Pancreas (tissue), 10 donors: ENCODE results near the gene BORCS5. TPM values are rescaled to one million over a fixed set of nuclear protein-coding genes. Genes with fewer than 3 reads are reported as not detected.
"Not testable (repeated sequence)": the region's sequence is repeated elsewhere in the genome, so short reads cannot be mapped to it uniquely, and the experiment has no call there.

Experiments used
- ATAC-seq, 4 donors: fragments of 200-7000 bp; cut with Tn5 transposase; one replicate each; pipeline versions ENCODE4 v1.8.0 to v1.9.1; 2020; ENCODE audit warnings: mild to moderate bottlenecking in 4 of 4, moderate library complexity in 4 of 4
- DNase-seq, 6 donors: peaks; one replicate each; pipeline ENCODE4 v3.0.0-alpha.2; 2020
- FAIRE-seq: peaks from 2 replicates; lab custom pipeline; 2012; peaks lifted over from hg19 to GRCh38; lab: Jason Lieb, UNC
- H3K27ac ChIP-seq, 4 donors: fragments of 200-600 bp; sonication (generic); 1 replicate in 3 of 4; 2 replicates in 1 of 4; pipeline versions ENCODE4 v1.5.0 to v1.8.0; 2020
- H3K27me3 ChIP-seq, 4 donors: fragments of 200-600 bp; one replicate each; pipeline ENCODE4 v1.8.0; 2021
- H3K36me3 ChIP-seq, 3 donors: fragments of 200-600 bp; sonication (generic) in 1 of 3; one replicate each; pipeline versions ENCODE4 v1.5.0 to v1.8.0; 2020 to 2021
- H3K4me1 ChIP-seq, 3 donors: fragments of 200-600 bp; one replicate each; pipeline ENCODE4 v1.8.0; 2021
- H3K4me3 ChIP-seq, 4 donors: fragments of 200-600 bp; sonication (generic) in 2 of 4; one replicate each; pipeline versions ENCODE4 v1.5.0 to v1.8.0; 2020 to 2021
- H3K9me3 ChIP-seq, 4 donors: fragments of 200-600 bp; one replicate each; pipeline ENCODE4 v1.8.0; 2021
- CTCF ChIP-seq, 4 donors: fragments of 200-600 bp; sonication (generic) in 3 of 4; IDR thresholded peaks; one replicate each; pipeline versions ENCODE4 v1.5.0 to v1.8.0; 2021; ENCODE audit warnings: antibody characterized with exemption in 4 of 4
- WGBS, 2 donors: extraction: QIAGEN DNeasy Blood & Tissue Kit; methylation state at CpG; one replicate each; pipeline ENCODE4 v1.1.7; 2013; 5-methylcytosine and 5-hydroxymethylcytosine counted together
- intact Hi-C, 3 donors: fragments of 100-400 bp; cut with DNase I; formaldehyde crosslinking; loops; one replicate each; pipeline versions ENCODE4 v1.11.1 to v1.14.2; 2022
- polyA plus RNA-seq, 2 donors: library from polyadenylated mRNA; stranded (reverse); fragments of 200-250 nt; gene quantifications; one replicate each; pipeline ENCODE4 v1.2.3, GENCODE V29; 2013
- total RNA-seq, 6 donors: library from RNA; stranded (reverse); fragmentation: NEBNext Ultra II Directional in 4 of 6; extraction: Animal tissue kit (Norgen Biotek cat#: 25700) in 4 of 6; gene quantifications; one replicate each; pipeline versions ENCODE4 v1.2.1 to v1.2.4, GENCODE V29; 2021 to 2023
- donor health status: healthy with polysubstance abuse.
- donor health status: DM: no; HTN: no; CAD: no; lungs with moderate emphysema.
- donor health status: DM: no; HTN: no; CAD: no.
- donor health status: control.
- donor health status: control.
- donor health status: Bipolar disorder and iron deficiency.
- donor health status: DM: yes; HTN: yes; CAD: no.
- donor health status: DM: no; HTN: no; CAD: no.
- donor health status: DM: no; HTN: no; CAD: no.
- donor health status: DM: yes; HTN: yes; CAD: no.

Gene BORCS5
- total and polyA plus RNA-seq, 8 donors, result 3.7 to 10.9 (median 8.3) TPM

DNA sequence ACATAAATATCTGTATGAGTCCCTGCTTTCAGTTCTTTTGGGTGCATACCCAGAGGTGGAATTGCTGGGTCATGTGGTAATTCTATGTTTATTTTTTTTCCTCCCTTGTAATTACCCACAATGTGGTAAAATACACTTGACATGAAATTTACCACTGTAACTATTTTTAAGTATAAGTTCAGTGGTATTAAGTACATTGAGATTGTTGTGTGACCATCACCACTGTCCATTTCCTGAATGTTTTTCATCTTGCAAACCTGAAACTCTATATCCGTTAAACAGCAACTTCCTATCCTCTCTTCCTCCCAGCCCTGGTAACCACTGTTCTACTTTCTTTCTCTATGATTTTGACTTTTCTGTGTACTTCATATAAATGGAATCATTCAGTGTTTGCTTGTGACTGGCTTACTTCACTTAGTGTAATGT, 51.4 kb downstream of the BORCS5 start:
- no peak overlapping the region for H3K4me3 ChIP-seq
- FAIRE-seq, result no peak
- H3K9me3 ChIP-seq, result no peaks in the 10 kb centered on the region
- H3K4me1 ChIP-seq, result peaks cover 7 to 37% (median 32%) of the 10 kb centered on the region in 3 donors
- H3K27me3 ChIP-seq, result no peaks in the 10 kb centered on the region
- intact Hi-C loops, result no loop called here
- no peak for DNase-seq
- ATAC-seq, result no peak
- no peak overlapping the region for H3K27ac ChIP-seq
- TF ChIP-seq CTCF (IDR thresholded peaks at IDR 0.05), result no peak
- no peaks in the 10 kb centered on the region for H3K36me3 ChIP-seq
- 82 to 90% methylated on average over 1 of the region's 1 CpG for WGBS, 2 donors

DNA sequence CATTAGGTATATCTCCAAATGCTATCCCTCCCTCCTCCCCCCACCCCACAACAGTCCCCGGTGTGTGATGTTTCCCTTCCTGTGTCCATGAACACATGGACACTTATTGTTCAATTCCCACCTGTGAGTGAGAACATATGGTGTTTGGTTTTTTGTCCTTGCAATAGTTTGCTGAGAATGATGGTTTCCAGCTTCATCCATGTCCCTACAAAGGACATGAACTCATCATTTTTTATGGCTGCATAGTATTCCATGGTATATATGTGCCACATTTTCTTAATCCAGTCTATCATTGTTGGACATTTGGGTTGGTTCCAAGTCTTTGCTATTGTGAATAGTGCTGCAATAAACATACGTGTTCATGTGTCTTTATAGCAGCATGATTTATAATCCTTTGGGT, 52.5 kb downstream of the BORCS5 start:
- H3K27me3 ChIP-seq, intact Hi-C loops, H3K9me3 ChIP-seq, H3K27ac ChIP-seq, FAIRE-seq, H3K4me3 ChIP-seq, H3K36me3 ChIP-seq, ATAC-seq, DNase-seq: not testable (repeated sequence)
- 67 to 70% methylated on average over 1 of the region's 2 CpGs for WGBS, 2 donors
- H3K4me1 ChIP-seq, result peaks cover 5 to 26% (median 22%) of the 10 kb centered on the region in 3 donors

GRCh38 chr12:12415886-12416285, 59.0 kb downstream of the BORCS5 start:
- intact Hi-C loops, result no loop called here
- H3K9me3 ChIP-seq, result no peaks in the 10 kb centered on the region
- no peak for DNase-seq
- no peak overlapping the region for H3K4me3 ChIP-seq
- FAIRE-seq, result no peak
- no peaks in the 10 kb centered on the region for H3K4me1 ChIP-seq
- no peaks in the 10 kb centered on the region for H3K36me3 ChIP-seq
- no peak overlapping the region for H3K27ac ChIP-seq
- WGBS, 2 donors, result 83 to 84% methylated on average over 2 of the region's 2 CpGs
- no peaks in the 10 kb centered on the region for H3K27me3 ChIP-seq
- no peak for ATAC-seq
- no peak for TF ChIP-seq CTCF (IDR thresholded peaks at IDR 0.05)

- 96 to 98% methylated on average over 3 of the region's 3 CpGs for WGBS, 2 donors
- H3K36me3 ChIP-seq, intact Hi-C loops, H3K27ac ChIP-seq, H3K4me1 ChIP-seq, ATAC-seq, H3K27me3 ChIP-seq, FAIRE-seq, DNase-seq, H3K4me3 ChIP-seq, H3K9me3 ChIP-seq: not testable (repeated sequence)
These were observed 62.3 kb downstream of the BORCS5 start for GRCh38 chr12:12419165-12419564.

- Histone ChIP-seq H3K4me3 (no peak overlapping the region), H3K9me3 (no peaks in the 10 kb centered on the region), H3K36me3 (no peaks in the 10 kb centered on the region), H3K27me3 (no peaks in the 10 kb centered on the region), H3K4me1 (no peaks in the 10 kb centered on the region), H3K27ac (no peak overlapping the region)
- no peak for TF ChIP-seq CTCF (IDR thresholded peaks at IDR 0.05)
- no peak for ATAC-seq
- intact Hi-C loops, result no loop called here
- WGBS, 2 donors, result 88 to 96% methylated on average over 2 of the region's 2 CpGs
- no peak for DNase-seq
- FAIRE-seq, result no peak
These were observed 66.5 kb downstream of the BORCS5 start for GRCh38 chr12:12423367-12423766.

DNA sequence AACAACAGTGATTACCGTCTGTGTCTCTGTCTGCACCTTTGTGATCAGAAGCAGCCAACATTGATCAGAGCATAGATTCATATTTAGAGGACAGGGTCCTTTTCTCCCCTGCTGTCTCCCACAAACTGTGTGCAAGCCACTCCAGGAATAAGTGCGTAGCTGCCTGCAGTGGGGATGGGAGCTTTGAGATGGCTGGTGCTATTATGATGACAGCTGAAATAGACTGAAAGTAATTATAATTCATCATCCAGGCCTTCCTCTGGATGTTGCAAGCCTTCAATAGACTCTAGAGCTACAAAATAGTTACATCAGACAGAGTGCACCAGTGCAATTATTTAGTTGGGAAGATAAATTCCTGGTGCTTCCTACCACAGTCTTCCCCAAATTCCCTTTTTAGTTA, 68.1 kb downstream of the BORCS5 start:
- Histone ChIP-seq H3K4me1 (no peaks in the 10 kb centered on the region), H3K4me3 (no peak overlapping the region), H3K27me3 (no peaks in the 10 kb centered on the region), H3K27ac (no peak overlapping the region), H3K36me3 (no peaks in the 10 kb centered on the region), H3K9me3 (no peaks in the 10 kb centered on the region)
- ATAC-seq (no peak), FAIRE-seq (no peak), DNase-seq (no peak)
- intact Hi-C loops, result no loop called here
- 76 to 97% methylated on average over 2 of the region's 2 CpGs for WGBS, 2 donors
- no peak for TF ChIP-seq CTCF (IDR thresholded peaks at IDR 0.05)
